ENCODE measurements around the gene PCDHA8.
"Not testable (repeated sequence)": the region's sequence is repeated elsewhere in the genome, so short reads cannot be mapped to it uniquely, and the experiment has no call there.

DNA sequence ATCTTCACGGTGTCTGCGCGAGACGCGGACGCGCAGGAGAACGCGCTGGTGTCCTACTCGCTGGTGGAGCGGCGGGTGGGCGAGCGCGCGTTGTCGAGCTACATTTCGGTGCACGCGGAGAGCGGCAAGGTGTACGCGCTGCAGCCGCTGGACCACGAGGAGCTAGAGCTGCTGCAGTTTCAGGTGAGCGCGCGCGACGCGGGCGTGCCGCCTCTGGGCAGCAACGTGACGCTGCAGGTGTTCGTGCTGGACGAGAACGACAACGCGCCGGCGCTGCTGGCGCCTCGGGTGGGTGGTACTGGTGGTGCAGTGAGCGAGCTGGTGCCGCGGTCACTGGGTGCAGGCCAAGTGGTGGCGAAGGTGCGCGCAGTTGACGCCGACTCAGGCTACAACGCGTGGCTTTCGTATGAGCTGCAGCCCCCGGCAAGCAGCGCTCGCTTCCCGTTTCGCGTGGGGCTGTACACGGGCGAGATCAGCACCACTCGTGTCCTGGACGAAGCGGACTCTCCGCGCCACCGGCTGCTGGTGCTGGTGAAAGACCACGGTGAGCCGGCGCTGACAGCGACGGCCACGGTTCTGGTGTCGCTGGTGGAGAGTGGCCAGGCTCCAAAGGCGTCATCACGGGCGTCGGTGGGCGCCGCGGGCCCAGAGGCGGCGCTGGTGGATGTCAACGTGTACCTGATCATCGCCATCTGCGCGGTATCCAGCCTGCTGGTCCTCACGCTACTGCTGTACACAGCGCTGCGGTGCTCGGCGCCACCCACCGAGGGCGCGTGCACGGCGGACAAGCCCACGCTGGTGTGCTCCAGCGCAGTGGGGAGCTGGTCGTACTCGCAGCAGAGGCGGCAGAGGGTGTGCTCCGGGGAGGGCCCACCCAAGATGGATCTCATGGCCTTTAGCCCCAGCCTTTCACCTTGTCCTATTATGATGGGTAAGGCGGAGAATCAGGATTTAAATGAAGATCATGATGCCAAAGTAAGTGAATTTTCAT is 11.2 kb upstream of the PCDHA8 start:
- TF ChIP-seq, protein P1, sequence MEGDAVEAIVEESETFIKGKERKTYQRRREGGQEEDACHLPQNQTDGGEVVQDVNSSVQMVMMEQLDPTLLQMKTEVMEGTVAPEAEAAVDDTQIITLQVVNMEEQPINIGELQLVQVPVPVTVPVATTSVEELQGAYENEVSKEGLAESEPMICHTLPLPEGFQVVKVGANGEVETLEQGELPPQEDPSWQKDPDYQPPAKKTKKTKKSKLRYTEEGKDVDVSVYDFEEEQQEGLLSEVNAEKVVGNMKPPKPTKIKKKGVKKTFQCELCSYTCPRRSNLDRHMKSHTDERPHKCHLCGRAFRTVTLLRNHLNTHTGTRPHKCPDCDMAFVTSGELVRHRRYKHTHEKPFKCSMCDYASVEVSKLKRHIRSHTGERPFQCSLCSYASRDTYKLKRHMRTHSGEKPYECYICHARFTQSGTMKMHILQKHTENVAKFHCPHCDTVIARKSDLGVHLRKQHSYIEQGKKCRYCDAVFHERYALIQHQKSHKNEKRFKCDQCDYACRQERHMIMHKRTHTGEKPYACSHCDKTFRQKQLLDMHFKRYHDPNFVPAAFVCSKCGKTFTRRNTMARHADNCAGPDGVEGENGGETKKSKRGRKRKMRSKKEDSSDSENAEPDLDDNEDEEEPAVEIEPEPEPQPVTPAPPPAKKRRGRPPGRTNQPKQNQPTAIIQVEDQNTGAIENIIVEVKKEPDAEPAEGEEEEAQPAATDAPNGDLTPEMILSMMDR (IDR thresholded peaks at IDR 0.05) = not testable (repeated sequence)
- TF ChIP-seq EZH2, EZH2phosphoT487 (IDR thresholded peaks at IDR 0.05): not testable (repeated sequence)
